NCI-H2196 treated with DMSO at 0.1 percent for 48 hours (cell line): ENCODE data around the gene COQ6.
"Not testable (repeated sequence)": the region's sequence is repeated elsewhere in the genome, so short reads cannot be mapped to it uniquely, and the experiment has no call there.

ENCODE experiments used
- DNase-seq: peaks from one replicate; lab custom pipeline; 2025; ENCODE audit not compliant: unreplicated experiment; lab: John Stamatoyannopoulos, UW

Gene COQ6

DNA sequence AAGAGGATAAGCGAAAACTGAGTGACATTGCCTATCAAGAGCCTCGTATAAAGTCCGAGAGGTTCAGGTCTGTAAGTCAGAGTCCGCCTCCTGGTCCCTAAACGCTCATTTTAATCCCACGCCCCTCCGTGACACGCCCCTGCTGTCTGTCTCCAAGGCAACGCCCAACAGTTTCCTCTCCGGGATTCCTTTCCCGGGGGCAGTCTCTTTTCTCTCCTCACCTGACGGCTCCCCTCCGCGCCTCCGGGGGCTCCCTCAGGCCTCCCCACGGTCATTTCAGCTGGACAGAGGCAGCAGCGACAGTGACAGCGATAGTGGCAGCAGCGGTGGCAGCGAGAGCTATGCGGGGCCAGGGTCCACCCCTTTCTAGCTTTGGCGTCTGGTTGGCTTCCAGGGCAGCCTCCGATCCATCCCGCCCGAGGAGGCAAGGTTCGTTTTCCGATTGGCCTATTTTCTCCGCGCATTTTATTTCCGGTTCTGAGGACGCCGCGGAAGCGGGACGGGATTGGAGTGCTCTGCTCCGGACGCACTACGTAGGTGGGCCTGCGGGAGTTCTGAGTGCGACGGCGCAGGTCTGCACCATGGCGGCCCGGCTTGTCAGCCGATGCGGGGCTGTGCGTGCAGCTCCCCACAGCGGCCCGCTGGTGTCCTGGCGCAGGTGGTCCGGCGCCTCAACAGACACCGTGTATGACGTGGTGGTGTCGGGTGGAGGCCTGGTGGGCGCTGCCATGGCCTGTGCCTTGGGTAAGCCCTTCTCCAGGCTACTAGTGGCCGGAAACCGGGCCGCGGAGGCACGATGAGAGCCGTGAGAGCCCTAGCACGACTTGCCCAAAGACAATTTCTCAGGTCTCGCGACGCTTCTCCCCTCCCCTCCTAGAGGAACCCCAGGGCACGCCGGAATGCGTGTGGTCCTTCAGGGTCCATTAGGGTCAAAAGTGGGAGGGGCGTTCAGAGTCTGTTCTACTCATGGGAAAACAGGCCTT, at the start of gene COQ6, which contains the start of gene FAM161B:
Gene COQ6 (plus strand): TSS at position 551 of the 983 bp plus-strand sequence. CDS start 31 bp downstream, at position 582.
Gene FAM161B (minus strand): TSS at position 343 of the 983 bp plus-strand sequence. CDS start 68 bp downstream, at position 275.
- DNase-seq = peak; percentile 93

GRCh38 chr14:73903028-73903427, 47.1 kb upstream of the COQ6 start:
- DNase-seq = no peak

GRCh38 chr14:73909681-73910080, 40.4 kb upstream of the COQ6 start:
- DNase-seq = no peak

DNA sequence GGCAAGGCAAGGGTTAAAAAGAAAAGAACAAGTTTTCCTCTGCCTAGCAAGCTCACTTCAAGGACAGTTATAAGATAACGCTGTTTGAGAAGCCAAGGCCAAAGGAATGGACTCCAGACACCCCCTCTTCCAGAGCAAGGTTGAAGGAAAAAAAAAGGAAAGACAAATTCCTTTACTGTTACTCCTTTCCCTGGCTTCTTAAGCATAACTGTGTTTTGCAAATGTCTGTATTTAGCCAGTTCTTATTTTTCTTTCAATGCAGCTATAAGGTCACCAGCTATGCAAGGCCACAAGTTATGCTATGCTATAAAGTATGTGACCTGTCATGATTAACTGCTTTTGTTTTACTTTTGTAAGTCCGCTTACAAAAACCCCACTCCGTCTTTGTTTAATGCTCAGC, 36.8 kb upstream of the COQ6 start:
- no peak for DNase-seq

GRCh38 chr14:73916324-73916723, 33.8 kb upstream of the COQ6 start:
- no peak for DNase-seq

DNA sequence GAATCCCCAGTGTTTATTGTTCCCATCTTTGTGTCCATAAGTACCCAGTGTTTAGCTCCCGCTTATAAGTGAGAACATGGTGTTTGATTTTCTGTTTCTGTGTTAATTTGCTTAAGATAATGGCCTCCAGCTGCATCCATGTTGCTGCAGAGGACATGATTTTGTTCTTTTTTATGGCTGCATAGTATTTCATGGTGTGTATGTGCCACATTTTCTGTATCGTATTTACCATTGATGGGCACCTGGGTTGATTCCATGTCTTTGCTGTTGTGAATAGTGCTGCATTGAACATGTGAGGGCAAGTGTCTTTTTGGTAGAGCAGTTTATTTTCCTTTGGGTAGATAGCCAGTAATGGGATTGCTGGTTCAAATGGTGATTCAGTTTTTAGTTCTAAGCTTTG, 30.6 kb upstream of the COQ6 start:
- not testable (repeated sequence) for DNase-seq

DNA sequence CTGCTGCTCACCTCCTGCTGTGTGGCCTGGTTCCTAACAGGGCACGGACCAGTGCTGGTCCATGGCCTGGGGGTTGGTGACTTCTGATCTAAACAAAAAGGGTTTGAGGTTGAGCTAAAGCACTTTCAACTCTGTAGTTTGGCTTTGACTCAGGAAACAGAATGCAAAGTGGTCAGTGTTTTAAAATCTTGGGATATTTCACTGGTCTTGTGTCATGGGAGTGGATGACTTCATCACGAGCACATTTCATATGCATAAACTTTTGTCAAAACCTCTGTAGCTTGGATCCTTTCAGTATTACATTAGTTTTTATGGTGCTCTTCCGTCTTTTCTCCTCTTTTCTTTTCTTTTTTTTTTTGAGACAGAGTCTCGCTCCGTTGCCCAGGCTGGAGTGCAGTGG, 25.8 kb upstream of the COQ6 start:
- DNase-seq = no peak

DNA sequence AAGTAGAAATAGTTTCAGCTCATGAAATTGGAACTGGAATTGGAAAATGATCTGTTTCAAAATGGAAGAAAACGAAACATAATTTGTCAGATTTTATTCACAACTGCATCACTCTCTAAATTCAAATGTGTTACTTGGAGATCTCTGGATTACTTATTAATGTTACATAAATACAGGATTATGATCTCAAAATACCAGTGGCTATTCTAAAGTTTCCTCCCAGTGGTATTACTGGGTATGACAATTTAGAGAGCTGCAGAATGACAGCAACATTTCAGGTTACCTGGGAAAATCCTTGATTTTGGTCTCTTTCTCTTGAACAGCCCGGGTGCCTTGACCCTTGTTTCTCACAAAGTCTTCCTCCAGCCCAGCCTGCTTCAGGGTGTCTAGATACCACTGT, 14.4 kb upstream of the COQ6 start:
- no peak for DNase-seq

- no peak for DNase-seq
Measured at GRCh38 chr14:73936548-73936947, 13.6 kb upstream of the COQ6 start.

DNA sequence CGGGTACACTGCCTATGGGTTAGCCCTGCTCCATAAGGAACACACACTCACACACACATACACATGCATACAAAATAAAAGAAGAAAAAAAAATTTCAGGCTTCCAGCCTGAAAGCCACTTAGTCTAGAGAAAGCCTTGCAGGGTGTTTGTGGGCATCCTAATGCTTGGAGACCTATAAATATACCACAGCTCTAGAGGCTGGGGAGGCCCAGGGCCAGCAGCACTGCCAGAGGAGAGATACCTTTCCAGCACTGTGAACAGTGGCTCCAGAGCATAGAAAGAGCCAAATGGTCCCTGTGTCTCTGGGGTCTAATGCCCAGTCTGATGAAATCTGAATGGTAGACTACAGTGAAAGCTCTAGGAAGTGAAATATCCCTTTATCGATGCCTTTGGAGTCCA, 13.1 kb upstream of the COQ6 start:
- DNase-seq = no peak

DNA sequence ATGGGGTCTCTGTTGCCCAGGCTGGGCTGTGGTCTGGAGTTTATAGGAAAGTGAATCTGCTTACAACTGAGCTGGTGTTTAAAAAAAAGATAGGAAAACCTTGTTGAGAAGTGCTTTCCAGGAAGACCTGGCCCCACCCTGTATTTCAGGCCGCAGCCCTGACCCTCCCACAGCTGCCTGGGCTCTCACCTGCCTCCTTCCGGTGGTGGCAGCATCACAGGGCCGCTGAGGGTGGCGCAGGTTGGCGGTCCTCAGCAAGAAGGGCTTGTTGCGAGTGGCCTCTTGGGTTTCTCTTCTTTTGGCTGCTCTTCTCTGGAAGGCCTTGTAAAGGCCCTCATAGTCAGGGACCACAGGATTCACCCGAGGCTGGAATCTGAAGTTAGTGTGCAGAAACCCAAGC, 7.9 kb upstream of the COQ6 start:
- no peak for DNase-seq

- no peak for DNase-seq
Measured at GRCh38 chr14:73943083-73943482, 7.0 kb upstream of the COQ6 start.

DNA sequence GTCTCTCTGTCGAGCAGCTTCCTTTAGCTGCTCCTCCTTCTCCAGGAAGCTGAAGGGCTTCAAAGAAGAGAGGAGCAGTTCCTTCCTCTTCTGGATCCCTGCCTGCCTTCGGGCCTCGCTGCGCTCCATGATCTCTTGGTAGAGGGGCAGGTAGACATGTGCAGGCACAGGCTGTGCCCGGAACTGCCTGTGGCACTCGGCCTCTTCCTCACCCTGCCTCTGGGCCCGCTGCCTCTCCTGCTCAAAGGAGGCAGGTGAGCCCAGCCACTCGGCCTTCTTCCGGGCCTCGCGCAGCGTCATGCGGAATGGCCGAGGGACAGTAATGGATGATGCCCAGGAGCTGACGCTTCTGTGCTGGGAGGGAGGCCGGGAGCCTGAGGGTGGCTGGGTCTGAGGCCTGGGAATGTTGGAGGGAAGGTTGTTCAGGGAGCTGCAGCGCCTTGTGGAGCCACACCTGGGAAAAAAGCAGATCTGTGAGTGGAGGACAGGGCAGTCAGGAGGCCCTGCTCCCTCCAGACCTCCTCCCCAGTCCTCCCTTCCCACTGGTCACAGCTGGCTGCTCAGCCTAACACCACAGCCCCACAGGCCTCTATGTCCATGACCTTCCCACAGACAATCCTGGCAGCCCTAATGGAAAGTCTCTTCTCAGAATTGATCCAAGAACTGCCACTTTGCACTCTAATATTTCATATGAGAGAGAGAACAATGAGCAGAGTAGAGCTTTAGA, 5.5 kb upstream of the COQ6 start:
- no peak for DNase-seq

DNA sequence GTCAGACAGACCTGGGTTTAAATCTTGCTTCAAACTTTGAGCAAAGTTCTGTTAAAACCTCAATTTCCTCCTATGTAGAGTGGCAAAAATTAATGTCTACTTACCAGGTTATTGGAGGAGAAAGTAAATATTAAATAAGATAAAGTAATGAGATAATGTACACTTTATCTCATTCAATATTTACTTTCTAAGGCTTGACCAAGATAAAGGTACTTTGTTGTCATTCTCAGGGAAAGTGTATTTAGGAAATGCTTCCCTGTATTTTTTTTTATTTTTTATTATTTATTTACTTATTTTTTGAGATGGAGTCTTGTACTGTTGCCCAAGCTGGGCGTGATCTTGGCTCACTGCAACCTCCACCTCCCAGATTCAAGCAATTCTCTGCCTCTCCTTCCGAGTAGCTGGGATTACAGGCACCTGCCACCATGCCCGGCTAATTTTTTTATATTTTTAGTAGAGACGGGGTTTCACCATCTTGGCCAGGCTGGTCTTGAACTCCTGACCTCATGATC, 4.9 kb upstream of the COQ6 start:
- DNase-seq = no peak

GRCh38 chr14:73953731-73954130, 3.6 kb downstream of the COQ6 start:
- no peak for DNase-seq

- no peak for DNase-seq
Measured at GRCh38 chr14:73955674-73956073, 5.6 kb downstream of the COQ6 start.

DNA sequence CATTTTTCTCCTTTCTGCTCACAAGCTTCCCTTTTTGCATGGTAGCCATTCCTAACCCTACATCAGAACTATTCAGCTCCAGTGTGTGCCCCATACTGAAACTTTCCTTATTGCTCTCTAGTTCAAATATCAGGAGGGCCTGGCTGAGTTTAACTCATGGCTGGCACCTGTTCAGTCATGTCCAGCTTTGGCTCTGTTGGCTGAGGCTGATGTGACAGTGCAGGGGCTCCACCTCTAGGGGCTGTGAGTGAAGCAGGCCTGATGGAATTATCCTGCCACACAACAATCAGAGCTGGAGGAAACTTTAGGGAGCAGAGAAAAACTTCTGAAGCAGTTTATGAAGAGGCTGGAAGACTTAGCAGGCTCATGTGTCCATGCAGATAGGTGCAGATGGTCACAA, 8.5 kb downstream of the COQ6 start:
- no peak for DNase-seq

DNA sequence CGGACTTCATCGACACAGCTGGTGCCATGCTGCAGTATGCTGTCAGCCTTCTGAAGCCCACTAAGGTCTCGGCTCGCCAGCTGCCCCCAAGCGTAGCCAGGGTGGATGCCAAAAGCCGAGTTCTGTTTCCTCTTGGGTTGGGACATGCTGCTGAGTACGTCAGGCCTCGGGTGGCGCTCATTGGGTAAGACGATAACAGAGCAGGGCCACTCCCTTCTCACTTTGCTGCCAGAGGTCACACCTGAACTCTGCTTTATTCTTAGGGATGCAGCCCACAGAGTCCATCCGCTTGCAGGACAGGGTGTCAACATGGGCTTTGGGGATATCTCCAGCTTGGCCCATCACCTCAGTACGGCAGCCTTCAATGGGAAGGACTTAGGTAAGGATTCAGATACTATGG, 11.1 kb downstream of the COQ6 start:
- DNase-seq = no peak

DNA sequence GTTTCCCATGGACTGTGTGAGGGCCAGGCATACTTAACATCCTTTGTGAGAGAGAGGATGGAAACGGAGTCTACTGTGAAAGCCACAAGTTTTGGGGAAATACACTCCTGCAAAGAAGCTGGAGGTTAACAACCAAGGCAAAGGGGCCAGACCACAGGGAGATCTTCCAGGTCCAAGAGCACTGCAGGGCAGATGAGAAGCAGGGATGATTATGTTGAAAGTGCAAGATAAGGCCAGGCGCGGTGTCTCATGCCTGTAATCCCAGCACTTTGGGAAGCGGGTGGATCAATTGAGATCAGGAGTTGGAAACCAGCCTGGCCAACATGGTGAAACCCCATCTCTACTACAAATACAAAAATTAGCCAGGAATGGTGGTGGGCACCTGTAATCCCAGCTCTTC, 15.1 kb downstream of the COQ6 start:
- no peak for DNase-seq

DNA sequence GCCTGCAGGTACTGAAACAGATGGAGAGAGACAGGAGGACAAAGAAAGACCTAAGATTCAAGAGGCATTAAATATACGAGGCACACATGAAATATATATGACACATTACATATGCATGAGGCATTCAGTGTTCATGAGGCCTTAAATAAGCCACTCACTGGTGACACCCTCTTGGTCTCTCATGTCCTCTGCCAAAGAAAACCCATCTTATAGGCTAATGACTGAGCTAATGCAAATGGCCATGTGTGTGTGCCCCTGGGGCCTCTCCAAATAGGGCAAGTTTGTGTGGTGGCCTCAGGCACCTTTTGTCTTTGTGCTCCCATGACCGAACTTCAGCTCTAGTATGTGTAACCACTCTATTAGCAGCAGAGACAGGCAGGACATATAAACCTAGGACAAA, 18.8 kb downstream of the COQ6 start:
- no peak for DNase-seq

DNA sequence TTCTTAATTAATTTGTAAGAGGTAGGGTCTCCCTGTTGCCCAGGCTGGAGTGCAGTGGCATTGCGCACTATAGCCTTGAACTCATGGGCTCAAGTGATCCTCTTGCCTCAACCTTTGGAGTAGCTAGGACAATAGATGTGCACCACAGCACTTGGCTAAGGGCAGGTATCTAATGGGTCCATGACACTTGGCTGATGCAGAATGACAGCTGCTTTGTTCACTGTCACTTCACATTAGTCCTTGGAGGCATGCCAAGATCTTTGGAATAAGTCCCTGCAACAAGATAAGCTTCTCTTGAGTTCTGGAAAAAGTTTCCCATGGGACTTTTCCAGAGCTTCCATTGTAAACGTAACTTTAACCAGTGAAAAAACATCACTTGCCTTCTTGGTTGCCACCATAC, 23.4 kb downstream of the COQ6 start:
- no peak for DNase-seq

DNA sequence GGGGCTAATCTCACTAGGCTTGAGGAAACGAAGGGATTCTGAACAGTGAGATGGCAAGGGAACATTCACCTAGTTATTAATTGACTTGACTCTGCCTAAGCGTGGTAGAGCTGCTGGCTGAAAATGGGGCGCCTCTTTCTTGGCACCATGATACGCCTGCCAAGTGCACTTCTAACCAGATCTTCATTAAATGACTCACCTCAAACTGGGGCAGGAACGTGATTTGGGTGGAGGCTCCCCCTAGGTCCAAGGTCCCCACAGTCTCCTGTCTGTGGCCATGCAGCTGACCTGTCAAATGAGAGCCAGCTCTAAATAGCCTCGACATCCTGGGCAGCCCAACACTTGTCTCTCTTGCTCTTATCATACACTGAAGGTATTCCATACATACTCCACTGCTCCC, 26.0 kb downstream of the COQ6 start:
- no peak for DNase-seq
